Keratinocyte (primary cell): ENCODE data around the gene NODAL. TPM values are rescaled to one million over a fixed set of nuclear protein-coding genes. Genes with fewer than 3 reads are reported as not detected.

ENCODE experiments used
- DNase-seq: peaks from one replicate; pipeline ENCODE4 v3.0.0-alpha.2; 2011; ENCODE audit warnings: low read depth, missing footprints, low spot score
- FAIRE-seq: peaks from 2 replicates; lab custom pipeline; 2011; peaks lifted over from hg19 to GRCh38; lab: Jason Lieb, UNC
- H2AFZ ChIP-seq: 2 replicates; pipeline ENCODE4 v1.6.0; 2012; ENCODE audit warnings: low read length, control low read depth, inconsistent platforms; ENCODE audit not compliant: control insufficient read depth
- H3K27ac ChIP-seq: 2 replicates; pipeline ENCODE4 v1.5.1; 2011; ENCODE audit warnings: low read length; ENCODE audit not compliant: control insufficient read depth, insufficient read depth
- H3K27me3 ChIP-seq: 3 replicates; pipeline ENCODE4 v1.6.0; 2011; ENCODE audit warnings: low read length; ENCODE audit not compliant: control insufficient read depth, insufficient read depth; ENCODE audit errors: extremely low read depth
- H3K36me3 ChIP-seq, 2 experiments: 2 replicates in 1 of 2; 3 replicates in 1 of 2; pipeline ENCODE4 v1.5.1; 2011; ENCODE audit warnings: low read length in 2 of 2, mild to moderate bottlenecking in 1 of 2; ENCODE audit not compliant: control insufficient read depth in 2 of 2, insufficient read depth in 2 of 2; ENCODE audit errors: extremely low read depth in 1 of 2
- H3K4me1 ChIP-seq: 3 replicates; pipeline ENCODE4 v1.5.1; 2011; ENCODE audit warnings: low read length; ENCODE audit not compliant: control insufficient read depth, insufficient read depth; ENCODE audit errors: extremely low read depth
- H3K4me2 ChIP-seq: 3 replicates; pipeline ENCODE4 v1.6.0; 2011; ENCODE audit warnings: low read depth, low read length; ENCODE audit not compliant: control insufficient read depth, insufficient read depth; ENCODE audit errors: extremely low read depth
- H3K4me3 ChIP-seq, 3 experiments: fragments of 200-600 bp in 1 of 3; sonication (generic) in 1 of 3; 2 replicates in 2 of 3; 3 replicates in 1 of 3; pipeline ENCODE4 v1.5.1; 2011 to 2016; ENCODE audit warnings: low read length in 3 of 3, mild to moderate bottlenecking in 3 of 3, control low read depth in 2 of 3, inconsistent platforms in 1 of 3, low read depth in 1 of 3, mixed read lengths in 1 of 3, mixed run types in 1 of 3, moderate library complexity in 1 of 3; ENCODE audit not compliant: control insufficient read depth in 2 of 3, insufficient read depth in 2 of 3; ENCODE audit errors: extremely low read depth in 1 of 3
- H3K79me2 ChIP-seq: 2 replicates; pipeline ENCODE4 v1.6.0; 2012; ENCODE audit warnings: low read length; ENCODE audit not compliant: control insufficient read depth, insufficient read depth
- H3K9ac ChIP-seq: 3 replicates; pipeline ENCODE4 v1.6.0; 2011; ENCODE audit warnings: low read length; ENCODE audit not compliant: control insufficient read depth, insufficient read depth; ENCODE audit errors: extremely low read depth
- H3K9me1 ChIP-seq: 3 replicates; pipeline ENCODE4 v1.6.0; 2011; ENCODE audit warnings: low read length; ENCODE audit not compliant: control insufficient read depth, insufficient read depth; ENCODE audit errors: extremely low read depth
- H3K9me3 ChIP-seq: 2 replicates; pipeline ENCODE4 v1.5.1; 2012; ENCODE audit warnings: low read depth, low read length; ENCODE audit not compliant: control insufficient read depth
- H4K20me1 ChIP-seq: 3 replicates; pipeline ENCODE4 v1.6.0; 2011; ENCODE audit warnings: low read length; ENCODE audit not compliant: control insufficient read depth, insufficient read depth; ENCODE audit errors: extremely low read depth
- CTCF ChIP-seq, 3 experiments: IDR thresholded peaks in 1 of 3; conservative IDR thresholded peaks in 1 of 3; optimal IDR thresholded peaks in 1 of 3; 2 replicates in 2 of 3; 3 replicates in 1 of 3; pipeline versions ENCODE3 to v1.5.1; 2011; ENCODE audit warnings: low read length in 3 of 3, mild to moderate bottlenecking in 3 of 3, moderate library complexity in 2 of 3, control low read depth in 1 of 3, inconsistent platforms in 1 of 3; ENCODE audit not compliant: insufficient read depth in 2 of 3; ENCODE audit errors: extremely low read depth in 1 of 3
- EZH2 ChIP-seq: IDR thresholded peaks from one replicate; pipeline ENCODE4 v1.6.1; 2012; ENCODE audit warnings: inconsistent platforms, mild to moderate bottlenecking, low read length, moderate library complexity
- dilution Hi-C: fragments of 300-500 bp; cut with MboI; formaldehyde crosslinking; loops from one replicate; pipeline ENCODE4 v1.7.0; 2020; ENCODE audit warnings: low sequenced_read_pairs; ENCODE audit not compliant: extremely low pct_ligation_motif_present
- polyA plus RNA-seq, 5 experiments: library from polyadenylated mRNA; depleted of rRNA in 3 of 5; stranded (reverse) in 3 of 5; stranded (forward) in 1 of 5; unstranded in 1 of 5; fragments of >200 nt; gene quantifications; 1 replicate in 1 of 5; 2 replicates in 3 of 5; 3 replicates in 1 of 5; pipeline versions ENCODE4 v1.2.1 to v1.2.3, GENCODE V29; 2011 to 2012; ENCODE audit warnings: missing spikeins in 2 of 5, low read depth in 1 of 5, low replicate concordance in 1 of 5

NODAL gene
- polyA plus RNA-seq, 1 donor (not counting 4 experiments of a cell fraction or from before 2014, with no cell fraction given): 0.46 TPM

DNA sequence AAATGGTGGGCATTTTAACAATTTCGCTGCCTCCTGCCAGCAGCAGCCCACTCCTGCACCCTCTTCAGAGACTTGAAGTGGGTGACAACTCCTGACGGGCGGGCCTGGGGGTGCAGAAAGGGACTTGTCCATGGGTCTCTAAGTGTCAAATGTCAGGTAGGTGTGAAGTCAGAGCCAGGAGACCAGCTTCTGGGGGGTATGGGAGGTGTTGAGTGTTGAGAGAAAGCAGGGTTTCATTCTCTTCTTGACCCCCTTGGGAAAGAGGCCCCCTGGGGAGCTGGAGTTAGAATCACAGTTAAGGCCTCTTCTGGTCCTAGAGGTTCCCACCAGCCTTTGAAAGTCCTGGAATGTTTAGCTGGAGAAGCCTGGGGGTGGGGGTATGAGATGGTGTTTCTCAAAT, 25.5 kb upstream of the NODAL start:
- Histone ChIP-seq H3K27me3 (peaks cover 39% of the 10 kb centered on the region), H3K27ac (no peak overlapping the region), H3K4me2 (no peak overlapping the region), H3K9ac (no peak overlapping the region), H3K4me3 (no peak overlapping the region), H3K36me3 (no peaks in the 10 kb centered on the region), H4K20me1 (no peaks in the 10 kb centered on the region), H3K9me3 (no peaks in the 10 kb centered on the region), H2AFZ (no peak overlapping the region), H3K79me2 (no peaks in the 10 kb centered on the region), H3K4me1 (peaks cover 10% of the 10 kb centered on the region), H3K9me1 (no peaks in the 10 kb centered on the region)
- DNase-seq: no peak
- dilution Hi-C loops: no loop called here
- FAIRE-seq: no peak
- TF ChIP-seq CTCF (optimal IDR thresholded peaks at IDR 0.05 in 1 of 3, IDR thresholded peaks at IDR 0.05 in 1 of 3, conservative IDR thresholded peaks at IDR 0.05 in 1 of 3; ENCODE audit: extremely low read depth in 1 of 3, insufficient read depth in 2 of 3, low read length in 3 of 3) (no peak), EZH2 (no peak)

- H2AFZ ChIP-seq: no peak overlapping the region
- no peak overlapping the region for H3K9ac ChIP-seq
- DNase-seq (no peak), FAIRE-seq (no peak)
- H3K4me3 ChIP-seq: no peak overlapping the region
- H3K4me2 ChIP-seq: no peak overlapping the region
- H3K4me1 ChIP-seq: peaks cover 15% of the 10 kb centered on the region
- H3K27me3 ChIP-seq: peaks cover 39% of the 10 kb centered on the region
- no peaks in the 10 kb centered on the region for H3K9me3 ChIP-seq
- no peaks in the 10 kb centered on the region for H3K9me1 ChIP-seq
- H3K79me2 ChIP-seq: no peaks in the 10 kb centered on the region
- H3K27ac ChIP-seq: no peak overlapping the region
- H4K20me1 ChIP-seq: no peaks in the 10 kb centered on the region
- H3K36me3 ChIP-seq: no peaks in the 10 kb centered on the region
- dilution Hi-C loops: no loop called here
- TF ChIP-seq CTCF (optimal IDR thresholded peaks at IDR 0.05 in 1 of 3, IDR thresholded peaks at IDR 0.05 in 1 of 3, conservative IDR thresholded peaks at IDR 0.05 in 1 of 3; ENCODE audit: extremely low read depth in 1 of 3, insufficient read depth in 2 of 3, low read length in 3 of 3) (no peak), EZH2 (no peak)
Observed at GRCh38 chr10:70465832-70466231, 24.4 kb upstream of the NODAL start.
